GM12872 (cell line): ENCODE data around the gene EBF4.

Experiments
- CTCF ChIP-seq: IDR thresholded peaks from 3 replicates; pipeline ENCODE4 v1.5.1; 2011; ENCODE audit warnings: low read depth, mild to moderate bottlenecking, low read length, moderate library complexity; ENCODE audit not compliant: insufficient read depth

EBF4 gene

GRCh38 chr20:2804852-2805688, 112.5 kb downstream of the EBF4 start:
- TF ChIP-seq CTCF, result no peak

DNA sequence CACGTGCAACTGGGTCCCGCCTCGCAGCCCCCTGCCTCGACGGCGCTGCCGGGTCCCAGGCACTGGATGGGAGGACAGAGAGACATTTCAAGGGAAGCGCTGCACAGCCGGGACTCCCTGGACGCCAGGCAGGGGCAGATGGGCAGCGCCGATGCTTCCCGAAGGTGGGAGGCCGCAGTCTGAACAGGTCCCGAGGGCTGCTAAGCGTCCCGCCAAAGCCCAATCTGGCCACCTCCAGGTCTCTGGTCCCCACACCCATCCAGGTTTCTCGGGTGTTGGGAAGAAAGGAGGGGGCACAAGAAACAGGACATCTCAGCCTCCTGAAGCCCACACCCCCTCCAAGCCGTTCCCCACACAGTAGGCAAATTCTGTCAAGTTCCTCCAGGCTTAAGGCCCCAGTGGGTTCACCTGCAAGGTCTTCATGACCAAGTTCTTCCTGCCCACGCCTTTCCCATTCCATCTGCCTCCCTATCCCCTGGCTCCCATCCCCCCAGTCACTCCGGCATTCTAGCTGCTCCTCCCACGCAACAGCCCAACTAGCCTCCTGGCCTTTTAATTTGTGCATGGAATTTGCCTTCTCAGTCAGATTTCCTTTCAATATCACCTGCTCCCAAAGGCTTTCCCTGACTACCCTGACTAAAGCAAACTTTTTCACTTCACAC, 113.2 kb downstream of the EBF4 start:
- no peak for TF ChIP-seq CTCF

DNA sequence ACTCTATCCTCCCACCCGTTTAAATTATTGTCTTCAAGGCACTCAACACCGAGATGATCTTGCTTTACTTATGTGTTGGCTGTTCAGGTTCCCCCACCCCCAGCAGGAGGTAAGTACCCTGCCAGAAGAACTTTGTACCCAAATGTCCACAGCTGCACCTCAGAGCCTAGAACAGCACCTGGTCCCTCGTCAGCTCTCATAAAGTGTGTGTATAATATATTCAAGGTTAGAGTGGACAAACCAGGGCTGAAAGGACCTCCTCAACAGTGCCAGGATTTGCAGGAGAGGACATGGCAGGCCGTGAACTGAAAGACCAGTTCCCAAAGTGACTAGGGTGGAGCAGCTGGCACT, 113.7 kb downstream of the EBF4 start:
- no peak for TF ChIP-seq CTCF

DNA sequence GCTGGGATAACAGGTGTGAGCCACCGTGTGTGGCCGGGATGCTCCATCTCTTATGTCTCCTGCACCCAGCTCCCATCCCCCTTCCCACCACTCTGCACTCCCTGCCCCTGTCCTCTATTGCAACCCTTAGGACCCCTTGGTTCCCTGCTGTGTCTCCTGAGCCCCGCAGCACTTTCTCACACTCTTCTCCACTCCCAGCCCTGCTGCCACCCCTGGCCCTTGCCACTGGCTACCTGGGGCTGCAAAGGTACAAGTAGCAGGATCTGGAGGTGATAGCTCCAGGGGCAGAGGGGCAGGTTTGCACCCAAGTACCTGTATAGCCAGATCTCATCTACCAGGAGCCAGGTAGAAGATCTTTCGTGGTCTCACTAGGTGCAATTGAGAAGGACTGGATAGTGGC, 114.4 kb downstream of the EBF4 start:
- no peak for TF ChIP-seq CTCF

DNA sequence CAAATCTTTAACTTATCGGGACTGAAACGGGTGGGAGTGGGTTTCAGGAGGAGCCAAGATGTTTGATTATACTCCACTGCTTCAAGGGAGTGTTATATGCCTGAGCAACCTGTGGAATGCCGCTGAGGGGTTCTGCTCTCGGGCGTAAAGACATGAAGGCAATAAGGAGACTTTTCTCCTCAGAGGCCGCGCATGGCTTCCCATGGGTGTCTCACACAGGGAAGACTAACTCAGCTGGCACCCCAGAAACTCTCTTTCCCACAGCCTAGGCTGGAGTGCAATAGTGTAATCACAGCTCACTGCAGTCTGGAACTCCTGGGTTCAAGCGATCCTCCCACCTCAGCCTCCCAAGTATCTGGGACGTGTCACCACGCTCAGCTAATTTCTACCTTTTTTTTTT, 117.1 kb downstream of the EBF4 start:
- no peak for TF ChIP-seq CTCF
